Measurements from ENCODE around the gene ADORA2A. TPM values are rescaled to one million over a fixed set of nuclear protein-coding genes. Genes with fewer than 3 reads are reported as not detected.
A peak's percentile ranks its signal among the peaks of the same experiment; 100 is the strongest.

The ADORA2A gene
- total and polyA plus RNA-seq, 4 donors, result 5.5 to 54.9 (median 22.8) TPM

GRCh38 chr22:24441406-24442351 is 14.3 kb downstream of the ADORA2A start:
- H3K9me3 ChIP-seq (ENCODE audit: control insufficient read depth in 4 of 4, insufficient read depth in 3 of 4, low read length in 3 of 4), result no peaks in the 10 kb centered on the region
- no peak overlapping the region for H3K9ac ChIP-seq (ENCODE audit: insufficient read depth in 1 of 2, low read length in 2 of 2)
- peaks cover 0 to 16% (median under 1%) of the 10 kb centered on the region in 4 donors for H3K36me3 ChIP-seq (ENCODE audit: control insufficient read depth in 4 of 4, insufficient read depth in 4 of 4, low read length in 4 of 4)
- WGBS, 2 donors, result 81 to 86% methylated on average over 8 of the region's 8 CpGs
- H3K27ac ChIP-seq (ENCODE audit: low read depth in 1 of 2, low read length in 1 of 2), result peak overlapping the region in 1 of 2 donors; percentile 24
- no peak for ATAC-seq (ENCODE audit: insufficient read depth, low FRiP score)
- DNase-seq, result no peak
- peaks cover 0 to 8% (median 0%) of the 10 kb centered on the region in 5 donors for H3K4me1 ChIP-seq (ENCODE audit: control insufficient read depth in 5 of 5, insufficient read depth in 5 of 5, low read length in 5 of 5)
- no peaks in the 10 kb centered on the region for H3K27me3 ChIP-seq (ENCODE audit: control insufficient read depth in 3 of 3, insufficient read depth in 3 of 3, low read length in 2 of 3)
- no peak for TF ChIP-seq CTCF (IDR thresholded peaks at IDR 0.05; ENCODE audit: control extremely low read depth, extremely low read depth)
- no peak overlapping the region for H3K4me3 ChIP-seq

DNA sequence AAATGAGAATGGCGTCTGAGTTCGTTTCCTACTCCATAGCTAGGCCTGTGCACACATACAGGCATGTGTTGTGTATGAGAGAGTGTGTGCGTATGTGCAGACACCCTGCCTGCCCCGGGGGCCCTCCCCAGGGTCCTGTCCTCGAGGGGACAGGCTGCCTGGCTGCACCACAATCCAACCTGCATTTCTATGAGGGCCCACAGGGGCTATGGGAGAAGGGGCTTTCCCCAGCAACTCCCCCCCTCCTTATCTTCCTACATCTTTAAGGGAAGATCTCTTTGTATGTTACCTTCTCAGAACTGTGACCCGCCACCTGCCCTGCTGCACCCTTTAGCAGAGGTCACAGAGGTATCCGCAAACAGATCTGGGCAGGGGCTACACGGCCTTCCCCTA is 14.9 kb downstream of the ADORA2A start:
- ATAC-seq (ENCODE audit: insufficient read depth, low FRiP score) (no peak), DNase-seq (no peak)
- TF ChIP-seq CTCF (IDR thresholded peaks at IDR 0.05; ENCODE audit: control extremely low read depth, extremely low read depth), result no peak
- Histone ChIP-seq H3K9ac (ENCODE audit: insufficient read depth in 1 of 2, low read length in 2 of 2) (no peak overlapping the region), H3K27me3 (ENCODE audit: control insufficient read depth in 3 of 3, insufficient read depth in 3 of 3, low read length in 2 of 3) (no peaks in the 10 kb centered on the region), H3K4me3 (no peak overlapping the region), H3K36me3 (ENCODE audit: control insufficient read depth in 4 of 4, insufficient read depth in 4 of 4, low read length in 4 of 4) (peaks cover 0 to 16% (median under 1%) of the 10 kb centered on the region in 4 donors), H3K27ac (ENCODE audit: low read depth in 1 of 2, low read length in 1 of 2) (no peak overlapping the region), H3K4me1 (ENCODE audit: control insufficient read depth in 5 of 5, insufficient read depth in 5 of 5, low read length in 5 of 5) (peaks cover 0 to 8% (median 0%) of the 10 kb centered on the region in 5 donors), H3K9me3 (ENCODE audit: control insufficient read depth in 4 of 4, insufficient read depth in 3 of 4, low read length in 3 of 4) (no peaks in the 10 kb centered on the region)
- 79 to 86% methylated on average over 8 of the region's 8 CpGs for WGBS, 2 donors

DNA sequence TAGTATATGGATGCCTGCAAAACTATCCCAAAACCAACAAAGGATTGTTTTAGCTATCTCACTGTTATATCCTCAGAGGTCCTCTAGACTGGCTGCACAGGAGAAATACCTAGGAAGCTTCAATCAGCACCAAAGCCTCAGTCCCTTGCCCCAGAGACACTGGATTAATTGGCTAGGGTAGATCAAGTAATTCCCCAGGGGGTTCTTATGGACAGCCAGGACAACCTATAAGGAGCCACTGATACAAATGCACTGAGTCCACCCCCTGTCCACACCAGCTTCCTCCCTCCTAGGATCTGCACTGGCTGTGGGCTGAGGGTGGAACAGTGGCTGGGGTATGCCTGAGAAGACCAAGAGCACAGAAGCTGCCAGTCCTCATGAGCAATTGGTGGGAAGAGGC is 16.3 kb downstream of the ADORA2A start:
- Histone ChIP-seq H3K27me3 (ENCODE audit: control insufficient read depth in 3 of 3, insufficient read depth in 3 of 3, low read length in 2 of 3) (no peaks in the 10 kb centered on the region), H3K36me3 (ENCODE audit: control insufficient read depth in 4 of 4, insufficient read depth in 4 of 4, low read length in 4 of 4) (peaks cover 0 to 16% (median under 1%) of the 10 kb centered on the region in 4 donors), H3K4me1 (ENCODE audit: control insufficient read depth in 5 of 5, insufficient read depth in 5 of 5, low read length in 5 of 5) (peaks cover 0 to 8% (median 0%) of the 10 kb centered on the region in 5 donors), H3K9ac (ENCODE audit: insufficient read depth in 1 of 2, low read length in 2 of 2) (no peak overlapping the region), H3K9me3 (ENCODE audit: control insufficient read depth in 4 of 4, insufficient read depth in 3 of 4, low read length in 3 of 4) (no peaks in the 10 kb centered on the region), H3K27ac (ENCODE audit: low read depth in 1 of 2, low read length in 1 of 2) (no peak overlapping the region), H3K4me3 (no peak overlapping the region)
- ATAC-seq (ENCODE audit: insufficient read depth, low FRiP score), result no peak
- no peak for TF ChIP-seq CTCF (IDR thresholded peaks at IDR 0.05; ENCODE audit: control extremely low read depth, extremely low read depth)
- DNase-seq, result no peak
